Neural cell (in vitro differentiated cells): Measurements from ENCODE around the gene RHEBL1. TPM values are rescaled to one million over a fixed set of nuclear protein-coding genes. Genes with fewer than 3 reads are reported as not detected.

ENCODE experiments used
- H2AFZ ChIP-seq: fragments of 200-600, 300-800 bp; sonication (generic), shearing (Covaris generic); 2 replicates; pipeline ENCODE4 v1.6.0; 2014; ENCODE audit warnings: low read depth, mild to moderate bottlenecking, antibody characterized with exemption, low read length, moderate library complexity
- H3F3A ChIP-seq: fragments of 200-600 bp; shearing (Covaris generic); 2 replicates; pipeline ENCODE4 v1.6.1; 2016; ENCODE audit warnings: mild to moderate bottlenecking, moderate library complexity, mixed read lengths, antibody characterized with exemption, low read length; ENCODE audit not compliant: insufficient read depth, poor library complexity, severe bottlenecking
- H3K27ac ChIP-seq: fragments of 200-600, 300-800 bp; sonication (generic), shearing (Covaris generic); 2 replicates; pipeline ENCODE4 v1.5.1; 2014; ENCODE audit warnings: mild to moderate bottlenecking, low read length, moderate library complexity
- H3K27me3 ChIP-seq: fragments of 300-800, 200-600 bp; sonication (generic), shearing (Covaris generic); 2 replicates; pipeline ENCODE4 v1.6.0; 2014; ENCODE audit warnings: mild to moderate bottlenecking, low read depth, low read length, moderate library complexity; ENCODE audit not compliant: insufficient read depth
- H3K36me3 ChIP-seq: fragments of 300-800, 200-600 bp; sonication (generic), shearing (Covaris generic); 2 replicates; pipeline ENCODE4 v1.5.1; 2014; ENCODE audit warnings: mild to moderate bottlenecking, antibody characterized with exemption, low read length, moderate library complexity; ENCODE audit not compliant: insufficient read depth
- H3K4me2 ChIP-seq: fragments of 300-800, 200-600 bp; sonication (generic), shearing (Covaris generic); 2 replicates; pipeline ENCODE4 v1.6.0; 2014; ENCODE audit warnings: mild to moderate bottlenecking, low read length
- H3K4me3 ChIP-seq: fragments of 300-800, 200-600 bp; sonication (generic), shearing (Covaris generic); 2 replicates; pipeline ENCODE4 v1.5.1; 2014; ENCODE audit warnings: mild to moderate bottlenecking, low read length, moderate library complexity
- H3K79me2 ChIP-seq: fragments of 200-600 bp; shearing (Covaris generic); replicated peaks from 2 replicates; pipeline ENCODE4 v1.6.0; 2014; ENCODE audit warnings: mild to moderate bottlenecking, low read length, moderate library complexity; ENCODE audit not compliant: insufficient read depth
- H3K9ac ChIP-seq: fragments of 300-800, 200-600 bp; sonication (generic), shearing (Covaris generic); 2 replicates; pipeline ENCODE4 v1.6.1; 2016; ENCODE audit warnings: mild to moderate bottlenecking, low read length, mixed read lengths
- H3K9me2 ChIP-seq: fragments of 200-600 bp; shearing (Covaris generic); 2 replicates; pipeline ENCODE4 v1.6.1; 2016; ENCODE audit warnings: mild to moderate bottlenecking, low read length, mixed read lengths; ENCODE audit not compliant: insufficient read depth
- H3K9me3 ChIP-seq: fragments of 200-600, 300-800 bp; sonication (generic), shearing (Covaris generic); 2 replicates; pipeline ENCODE4 v1.6.1; 2016; ENCODE audit warnings: mild to moderate bottlenecking, mixed run types, low read length, moderate library complexity, mixed read lengths
- H4K20me1 ChIP-seq: fragments of 200-600 bp; shearing (Covaris generic); 2 replicates; pipeline ENCODE4 v1.6.1; 2016; ENCODE audit warnings: mild to moderate bottlenecking, mixed run types; ENCODE audit not compliant: insufficient read depth
- CTCF ChIP-seq: fragments of 450-650 bp; IDR thresholded peaks from 2 replicates; pipeline ENCODE4 v1.5.1; 2014; ENCODE audit warnings: antibody characterized with exemption, mild to moderate bottlenecking, moderate library complexity; ENCODE audit not compliant: poor library complexity, severe bottlenecking
- EP300 ChIP-seq: fragments of 450-650 bp; conservative IDR thresholded peaks from 2 replicates; pipeline ENCODE4 v1.6.1; 2014; ENCODE audit warnings: antibody characterized with exemption, mild to moderate bottlenecking, moderate library complexity; ENCODE audit not compliant: poor library complexity, severe bottlenecking
- EZH2 ChIP-seq: fragments of 200-600, 300-800 bp; shearing (Covaris generic), sonication (generic); IDR thresholded peaks from 2 replicates; pipeline ENCODE4 v1.6.1; 2014; ENCODE audit warnings: antibody characterized with exemption, low read length, borderline replicate concordance, mild to moderate bottlenecking; ENCODE audit not compliant: insufficient read depth, poor library complexity, severe bottlenecking
- MXI1 ChIP-seq: fragments of 450-650 bp; conservative IDR thresholded peaks from 2 replicates; pipeline ENCODE4 v1.6.1; 2014; ENCODE audit warnings: antibody characterized with exemption, mild to moderate bottlenecking; ENCODE audit not compliant: poor library complexity, severe bottlenecking
- POLR2AphosphoS5 ChIP-seq: IDR thresholded peaks from 2 replicates; pipeline ENCODE4 v1.6.1; 2012
- RAD21 ChIP-seq: fragments of 450-650 bp; conservative IDR thresholded peaks from 2 replicates; pipeline ENCODE4 v1.6.1; 2014; ENCODE audit warnings: antibody characterized with exemption, mild to moderate bottlenecking, moderate library complexity
- SMC3 ChIP-seq: fragments of 450-650 bp; conservative IDR thresholded peaks from 2 replicates; pipeline ENCODE4 v1.6.1; 2014; ENCODE audit warnings: antibody characterized with exemption, mild to moderate bottlenecking, moderate library complexity; ENCODE audit not compliant: poor library complexity
- TAF1 ChIP-seq: IDR thresholded peaks from 2 replicates; pipeline ENCODE4 v1.6.1; 2012; ENCODE audit warnings: low read depth
- polyA plus RNA-seq: library from polyadenylated mRNA; depleted of rRNA; stranded (reverse); fragments of >200 nt; gene quantifications from 2 replicates; pipeline ENCODE4 v1.2.3, GENCODE V29; 2014
- TF ChIP-seq, protein P1 (sequence below): IDR thresholded peaks from 2 replicates; pipeline ENCODE4 v1.6.1; 2012; ENCODE audit warnings: borderline replicate concordance

Gene RHEBL1
- polyA plus RNA-seq, 1 donor from 2014 or later: 0.68 TPM

DNA sequence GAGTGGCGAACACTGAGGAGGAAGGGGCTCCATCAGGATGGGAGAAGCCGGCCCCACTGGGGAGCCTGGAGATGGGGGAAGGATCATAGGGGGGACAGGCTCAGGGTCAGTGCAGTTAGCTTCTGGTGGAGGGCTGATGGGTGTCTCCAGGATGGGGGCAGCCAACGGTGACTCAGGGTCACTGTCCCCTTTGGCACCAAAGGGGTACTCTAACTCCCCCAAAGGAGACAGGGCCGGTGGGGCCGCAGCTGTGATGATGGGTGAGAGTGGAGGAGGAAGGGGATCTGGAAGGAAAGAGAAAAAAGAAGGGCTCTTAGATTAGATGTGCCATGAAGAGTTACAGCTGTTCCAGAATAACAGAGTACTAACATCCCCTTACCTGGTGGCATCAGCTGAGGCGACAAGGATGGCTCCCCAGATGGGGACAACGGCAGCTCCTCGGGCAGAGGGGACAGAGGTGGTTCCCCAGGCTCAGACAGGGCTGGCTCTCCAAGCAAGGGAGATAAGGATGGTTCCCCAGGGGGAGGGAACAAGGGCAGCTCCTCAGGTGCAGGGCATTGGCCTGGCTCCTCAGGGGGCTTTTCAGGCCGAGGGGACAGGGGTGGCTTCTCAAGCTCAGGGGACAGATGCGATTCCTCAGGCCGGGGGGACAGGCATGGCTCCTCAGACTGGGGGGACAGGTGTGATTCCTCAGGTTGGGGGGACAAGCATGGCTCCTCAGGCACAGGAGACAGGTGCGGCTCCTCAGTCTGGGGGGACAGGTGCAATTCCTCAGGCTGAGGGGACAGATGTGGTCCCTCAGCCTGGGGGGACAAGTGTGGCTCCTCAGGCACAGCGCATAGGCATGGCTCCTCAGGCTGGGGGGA lies 19.0 kb downstream of the RHEBL1 start:
- Histone ChIP-seq H3K27ac (no peak overlapping the region), H3F3A (no peaks in the 10 kb centered on the region), H3K79me2 (peaks cover 14% of the 10 kb centered on the region), H3K9ac (no peak overlapping the region), H3K27me3 (no peaks in the 10 kb centered on the region), H4K20me1 (peaks cover 3% of the 10 kb centered on the region), H3K9me2 (no peaks in the 10 kb centered on the region), H2AFZ (no peak overlapping the region), H3K36me3 (no peaks in the 10 kb centered on the region), H3K9me3 (no peaks in the 10 kb centered on the region), H3K4me2 (no peak overlapping the region), H3K4me3 (no peak overlapping the region)
- no peak for TF ChIP-seq SMC3
- no peak for TF ChIP-seq EP300
- TF ChIP-seq, protein P1, sequence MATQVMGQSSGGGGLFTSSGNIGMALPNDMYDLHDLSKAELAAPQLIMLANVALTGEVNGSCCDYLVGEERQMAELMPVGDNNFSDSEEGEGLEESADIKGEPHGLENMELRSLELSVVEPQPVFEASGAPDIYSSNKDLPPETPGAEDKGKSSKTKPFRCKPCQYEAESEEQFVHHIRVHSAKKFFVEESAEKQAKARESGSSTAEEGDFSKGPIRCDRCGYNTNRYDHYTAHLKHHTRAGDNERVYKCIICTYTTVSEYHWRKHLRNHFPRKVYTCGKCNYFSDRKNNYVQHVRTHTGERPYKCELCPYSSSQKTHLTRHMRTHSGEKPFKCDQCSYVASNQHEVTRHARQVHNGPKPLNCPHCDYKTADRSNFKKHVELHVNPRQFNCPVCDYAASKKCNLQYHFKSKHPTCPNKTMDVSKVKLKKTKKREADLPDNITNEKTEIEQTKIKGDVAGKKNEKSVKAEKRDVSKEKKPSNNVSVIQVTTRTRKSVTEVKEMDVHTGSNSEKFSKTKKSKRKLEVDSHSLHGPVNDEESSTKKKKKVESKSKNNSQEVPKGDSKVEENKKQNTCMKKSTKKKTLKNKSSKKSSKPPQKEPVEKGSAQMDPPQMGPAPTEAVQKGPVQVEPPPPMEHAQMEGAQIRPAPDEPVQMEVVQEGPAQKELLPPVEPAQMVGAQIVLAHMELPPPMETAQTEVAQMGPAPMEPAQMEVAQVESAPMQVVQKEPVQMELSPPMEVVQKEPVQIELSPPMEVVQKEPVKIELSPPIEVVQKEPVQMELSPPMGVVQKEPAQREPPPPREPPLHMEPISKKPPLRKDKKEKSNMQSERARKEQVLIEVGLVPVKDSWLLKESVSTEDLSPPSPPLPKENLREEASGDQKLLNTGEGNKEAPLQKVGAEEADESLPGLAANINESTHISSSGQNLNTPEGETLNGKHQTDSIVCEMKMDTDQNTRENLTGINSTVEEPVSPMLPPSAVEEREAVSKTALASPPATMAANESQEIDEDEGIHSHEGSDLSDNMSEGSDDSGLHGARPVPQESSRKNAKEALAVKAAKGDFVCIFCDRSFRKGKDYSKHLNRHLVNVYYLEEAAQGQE: no peak
- no peak for TF ChIP-seq CTCF
- no peak for TF ChIP-seq RAD21
- TF ChIP-seq TAF1: no peak
- no peak for TF ChIP-seq POLR2AphosphoS5
- no peak for TF ChIP-seq MXI1
- TF ChIP-seq EZH2: no peak

DNA sequence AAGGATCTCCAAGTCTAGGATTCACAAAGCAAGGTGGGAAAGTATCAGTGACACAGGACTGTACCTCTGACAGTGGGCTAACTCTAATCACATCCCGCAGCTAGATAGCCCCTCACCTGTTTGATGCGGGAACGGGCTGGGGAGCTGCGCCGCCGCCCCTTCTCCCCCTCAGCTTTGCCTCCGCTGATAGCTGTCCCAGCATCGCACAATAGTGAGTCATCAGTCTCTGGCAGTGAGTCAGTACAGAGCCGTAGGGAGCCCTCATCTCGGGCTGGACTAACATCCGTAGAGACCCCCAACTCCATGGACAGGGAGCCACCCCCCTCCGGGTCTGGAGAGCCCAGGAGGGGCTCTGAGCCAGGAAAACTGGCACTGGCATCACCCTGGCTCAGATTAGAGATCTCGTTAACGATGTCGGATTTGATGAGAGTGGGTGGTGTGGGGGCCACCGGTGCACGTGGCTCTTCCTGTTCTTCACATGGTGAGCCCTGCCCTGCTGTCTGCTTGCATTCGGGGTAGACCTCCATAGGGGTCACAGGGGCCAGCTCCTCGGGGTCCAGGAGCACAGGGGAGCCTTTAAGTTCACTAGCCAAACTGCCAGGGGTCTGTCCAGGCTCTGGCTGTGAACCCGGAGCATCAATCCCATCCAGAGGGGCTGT lies 20.1 kb downstream of the RHEBL1 start:
- H2AFZ ChIP-seq: no peak overlapping the region

More for the DNA sequence above, 20.1 kb downstream of the RHEBL1 start:
- H3K4me3 ChIP-seq: no peak overlapping the region
- no peaks in the 10 kb centered on the region for H3F3A ChIP-seq
- no peaks in the 10 kb centered on the region for H3K27me3 ChIP-seq
- H4K20me1 ChIP-seq: no peaks in the 10 kb centered on the region
- H3K4me2 ChIP-seq: no peak overlapping the region
- H3K27ac ChIP-seq: no peak overlapping the region
- no peaks in the 10 kb centered on the region for H3K36me3 ChIP-seq
- no peaks in the 10 kb centered on the region for H3K9me2 ChIP-seq
- H3K79me2 ChIP-seq: peaks cover 4% of the 10 kb centered on the region
- H3K9me3 ChIP-seq: no peaks in the 10 kb centered on the region
- no peak overlapping the region for H3K9ac ChIP-seq
- TF ChIP-seq MXI1: no peak
